Activated CD4-positive, alpha-beta memory T cell treated with anti-CD3 and anti-CD28 coated beads, Interleukin-2, amount 10 ng/mL, durations not matched to agents 7 days and 5 days (primary cell): ENCODE data around the gene ANGPT4. TPM values are rescaled to one million over a fixed set of nuclear protein-coding genes. Genes with fewer than 3 reads are reported as not detected.

ENCODE experiments used
- CTCF ChIA-PET: fragments of 350-600 bp; sonication (Branson Sonifier 250); formaldehyde crosslinking; loops from one replicate; lab custom pipeline; 2021; ENCODE audit warnings: antibody characterized with exemption, inconsistent platforms; lab: Charles Lee
- POLR2A ChIA-PET: fragments of 350-600 bp; sonication (Branson Sonifier 250); formaldehyde crosslinking; loops from one replicate; lab custom pipeline; 2021; ENCODE audit warnings: antibody characterized with exemption; lab: Charles Lee
- DNase-seq: peaks from one replicate; pipeline ENCODE4 v3.0.0-alpha.2; 2020
- H3K27ac Mint-ChIP-seq: one replicate; pipeline ENCODE4 v1.8.0; 2021; ENCODE audit warnings: mild to moderate bottlenecking, mixed read lengths
- H3K27me3 Mint-ChIP-seq: one replicate; pipeline ENCODE4 v1.8.0; 2021; ENCODE audit warnings: mixed read lengths
- H3K36me3 Mint-ChIP-seq: one replicate; pipeline ENCODE4 v1.8.0; 2021; ENCODE audit warnings: low read depth, mixed read lengths
- H3K4me1 Mint-ChIP-seq: one replicate; pipeline ENCODE4 v1.8.0; 2021; ENCODE audit warnings: mixed read lengths
- H3K4me3 Mint-ChIP-seq: one replicate; pipeline ENCODE4 v1.8.0; 2021; ENCODE audit warnings: mild to moderate bottlenecking, mixed read lengths
- H3K9me3 Mint-ChIP-seq: one replicate; pipeline ENCODE4 v1.8.0; 2021; ENCODE audit warnings: mixed read lengths
- total RNA-seq, 2 experiments: library from RNA; stranded (reverse); gene quantifications; one replicate each; pipeline ENCODE4 v1.2.3, GENCODE V29; 2021

The ANGPT4 gene
- total RNA-seq, 2 experiments from 2014 or later = not detected

GRCh38 chr20:953742-954141, 37.6 kb upstream of the ANGPT4 start:
- CTCF ChIA-PET = interaction anchor here (0.6 to 7.1 kb wide), 2 partner anchors 62 to 137 kb away, joined by 3 to 170 read pairs; no protein-coding TSS in a partner anchor
- H3K4me3 Mint-ChIP-seq = no peak overlapping the region

GRCh38 chr20:952196-952795, 36.2 kb upstream of the ANGPT4 start:
- Mint-ChIP-seq H3K4me1 (no peaks in the 10 kb centered on the region), H3K4me3 (no peak overlapping the region), H3K36me3 (no peaks in the 10 kb centered on the region), H3K9me3 (no peaks in the 10 kb centered on the region), H3K27me3 (peaks cover 35% of the 10 kb centered on the region), H3K27ac (no peak overlapping the region)
- ChIA-PET POLR2A (no interaction called here), CTCF (no interaction called here)
- DNase-seq = no peak

More at GRCh38 chr20:953742-954141, 37.6 kb upstream of the ANGPT4 start:
- Mint-ChIP-seq H3K4me1 (no peaks in the 10 kb centered on the region), H3K9me3 (no peaks in the 10 kb centered on the region), H3K27ac (no peak overlapping the region), H3K27me3 (peaks cover 28% of the 10 kb centered on the region), H3K36me3 (no peaks in the 10 kb centered on the region)
- no peak for DNase-seq
- POLR2A ChIA-PET = no interaction called here

GRCh38 chr20:951384-952169, 35.4 kb upstream of the ANGPT4 start:
- POLR2A ChIA-PET = no interaction called here
- no peak for DNase-seq
- H3K27ac Mint-ChIP-seq = no peak overlapping the region
- CTCF ChIA-PET = interaction anchor here (0.8 kb wide), 1 partner anchor 134 kb away, joined by 3 read pairs; no protein-coding TSS in a partner anchor
- no peaks in the 10 kb centered on the region for H3K36me3 Mint-ChIP-seq
- peaks cover 36% of the 10 kb centered on the region for H3K27me3 Mint-ChIP-seq
- no peaks in the 10 kb centered on the region for H3K9me3 Mint-ChIP-seq
- H3K4me1 Mint-ChIP-seq = no peaks in the 10 kb centered on the region
- no peak overlapping the region for H3K4me3 Mint-ChIP-seq

GRCh38 chr20:949717-950116, 33.6 kb upstream of the ANGPT4 start:
- ChIA-PET POLR2A (no interaction called here), CTCF (no interaction called here)
- no peaks in the 10 kb centered on the region for H3K36me3 Mint-ChIP-seq
- H3K27ac Mint-ChIP-seq = no peak overlapping the region
- no peak overlapping the region for H3K4me3 Mint-ChIP-seq
- no peak for DNase-seq
- H3K9me3 Mint-ChIP-seq = no peaks in the 10 kb centered on the region
- H3K4me1 Mint-ChIP-seq = no peaks in the 10 kb centered on the region
- peaks cover 24% of the 10 kb centered on the region for H3K27me3 Mint-ChIP-seq

GRCh38 chr20:946826-947225, 30.7 kb upstream of the ANGPT4 start:
- H3K4me1 Mint-ChIP-seq = no peaks in the 10 kb centered on the region
- peaks cover 22% of the 10 kb centered on the region for H3K27me3 Mint-ChIP-seq
- ChIA-PET CTCF (interaction anchor here (0.8 kb wide), 1 partner anchor 9 kb away, joined by 3 read pairs; no protein-coding TSS in a partner anchor), POLR2A (no interaction called here)
- H3K9me3 Mint-ChIP-seq = no peaks in the 10 kb centered on the region
- no peak overlapping the region for H3K27ac Mint-ChIP-seq
- no peak overlapping the region for H3K4me3 Mint-ChIP-seq
- DNase-seq = no peak
- H3K36me3 Mint-ChIP-seq = no peaks in the 10 kb centered on the region

GRCh38 chr20:945841-946240, 29.7 kb upstream of the ANGPT4 start:
- H3K36me3 Mint-ChIP-seq = no peaks in the 10 kb centered on the region
- no peak overlapping the region for H3K27ac Mint-ChIP-seq
- peaks cover 22% of the 10 kb centered on the region for H3K27me3 Mint-ChIP-seq
- no peaks in the 10 kb centered on the region for H3K4me1 Mint-ChIP-seq
- ChIA-PET CTCF (no interaction called here), POLR2A (no interaction called here)
- no peak for DNase-seq
- H3K4me3 Mint-ChIP-seq = no peak overlapping the region
- H3K9me3 Mint-ChIP-seq = no peaks in the 10 kb centered on the region

GRCh38 chr20:944774-945410, 28.8 kb upstream of the ANGPT4 start:
- H3K9me3 Mint-ChIP-seq = no peaks in the 10 kb centered on the region
- ChIA-PET POLR2A (no interaction called here), CTCF (no interaction called here)
- H3K27me3 Mint-ChIP-seq = peaks cover 22% of the 10 kb centered on the region
- no peak overlapping the region for H3K27ac Mint-ChIP-seq
- DNase-seq = no peak
- no peak overlapping the region for H3K4me3 Mint-ChIP-seq
- H3K4me1 Mint-ChIP-seq = no peaks in the 10 kb centered on the region
- no peaks in the 10 kb centered on the region for H3K36me3 Mint-ChIP-seq

GRCh38 chr20:944148-944547, 28.0 kb upstream of the ANGPT4 start:
- Mint-ChIP-seq H3K36me3 (no peaks in the 10 kb centered on the region), H3K9me3 (no peaks in the 10 kb centered on the region), H3K27ac (no peak overlapping the region), H3K4me3 (no peak overlapping the region), H3K27me3 (peaks cover 19% of the 10 kb centered on the region), H3K4me1 (no peaks in the 10 kb centered on the region)
- ChIA-PET POLR2A (no interaction called here), CTCF (no interaction called here)
- DNase-seq = no peak

GRCh38 chr20:942611-943010, 26.5 kb upstream of the ANGPT4 start:
- Mint-ChIP-seq H3K4me3 (no peak overlapping the region), H3K9me3 (no peaks in the 10 kb centered on the region), H3K27ac (no peak overlapping the region), H3K4me1 (no peaks in the 10 kb centered on the region), H3K36me3 (no peaks in the 10 kb centered on the region), H3K27me3 (peaks cover 8% of the 10 kb centered on the region)
- no peak for DNase-seq
- ChIA-PET POLR2A (no interaction called here), CTCF (interaction anchor here (0.7 kb wide), 1 partner anchor 14 kb away, joined by 4 read pairs; no protein-coding TSS in a partner anchor)

- ChIA-PET CTCF (interaction anchor here (0.9 kb wide), 1 partner anchor 15 kb away, joined by 3 read pairs; no protein-coding TSS in a partner anchor), POLR2A (interaction anchor here (1.1 kb wide), 1 partner anchor 122 kb away, joined by 3 read pairs; no protein-coding TSS in a partner anchor)
- Mint-ChIP-seq H3K9me3 (no peaks in the 10 kb centered on the region), H3K27ac (no peak overlapping the region), H3K27me3 (peaks cover 2% of the 10 kb centered on the region), H3K4me3 (no peak overlapping the region), H3K36me3 (no peaks in the 10 kb centered on the region), H3K4me1 (no peaks in the 10 kb centered on the region)
- DNase-seq = no peak
These were observed 24.8 kb upstream of the ANGPT4 start for GRCh38 chr20:940926-941325.

- H3K36me3 Mint-ChIP-seq = no peaks in the 10 kb centered on the region
- no peak overlapping the region for H3K27ac Mint-ChIP-seq
- no peak overlapping the region for H3K4me3 Mint-ChIP-seq
- ChIA-PET CTCF (no interaction called here), POLR2A (no interaction called here)
- no peaks in the 10 kb centered on the region for H3K4me1 Mint-ChIP-seq
- peaks cover 4% of the 10 kb centered on the region for H3K27me3 Mint-ChIP-seq
- H3K9me3 Mint-ChIP-seq = no peaks in the 10 kb centered on the region
- no peak for DNase-seq
These were observed 23.5 kb upstream of the ANGPT4 start for GRCh38 chr20:939606-940005.

- H3K4me1 Mint-ChIP-seq = no peaks in the 10 kb centered on the region
- CTCF ChIA-PET = no interaction called here
- no peak overlapping the region for H3K27ac Mint-ChIP-seq
- DNase-seq = no peak
- no peak overlapping the region for H3K4me3 Mint-ChIP-seq
- H3K36me3 Mint-ChIP-seq = peaks cover 3% of the 10 kb centered on the region
- POLR2A ChIA-PET = no interaction called here
- H3K9me3 Mint-ChIP-seq = peaks cover 11% of the 10 kb centered on the region
- H3K27me3 Mint-ChIP-seq = peaks cover 4% of the 10 kb centered on the region
These were observed 18.2 kb upstream of the ANGPT4 start for GRCh38 chr20:934186-934840.

- Mint-ChIP-seq H3K4me1 (no peaks in the 10 kb centered on the region), H3K27ac (no peak overlapping the region), H3K4me3 (no peak overlapping the region), H3K27me3 (peaks cover 4% of the 10 kb centered on the region), H3K36me3 (peaks cover 3% of the 10 kb centered on the region), H3K9me3 (peaks cover 11% of the 10 kb centered on the region)
- no peak for DNase-seq
- POLR2A ChIA-PET = no interaction called here
- CTCF ChIA-PET = no interaction called here
These were observed 16.9 kb upstream of the ANGPT4 start for GRCh38 chr20:933029-933428.
